OCI-LY7 (cell line): ENCODE measurements around the gene MCCC1. TPM values are rescaled to one million over a fixed set of nuclear protein-coding genes. Genes with fewer than 3 reads are reported as not detected.

ENCODE experiments used
- BruUV-seq: library from RNA; stranded (reverse); fragments of 400-500 nt; replicated peaks from 2 replicates; lab custom pipeline; 2021; lab: Mats Ljungman, UMichigan
- CTCF ChIA-PET: fragments of 300-600 bp; sonication (Branson Sonifier 250); formaldehyde crosslinking; loops from one replicate; lab custom pipeline; 2022; ENCODE audit warnings: antibody characterized with exemption; ENCODE audit not compliant: unreplicated experiment; lab: Charles Lee
- POLR2A ChIA-PET: fragments of 300-600 bp; sonication (Branson Sonifier 250); formaldehyde crosslinking; loops from one replicate; lab custom pipeline; 2022; ENCODE audit warnings: antibody characterized with exemption; lab: Charles Lee
- DNase-seq: peaks from one replicate; pipeline ENCODE4 v3.0.0-alpha.2; 2015; ENCODE audit warnings: low spot score
- H2AFZ ChIP-seq: fragments of 200-600 bp; sonication (generic), shearing (Covaris generic); 2 replicates; pipeline ENCODE4 v1.6.1; 2014; ENCODE audit warnings: mild to moderate bottlenecking, antibody characterized with exemption, low read length, moderate library complexity
- H3K27ac ChIP-seq: fragments of 200-600 bp; sonication (generic); 2 replicates; pipeline ENCODE4 v1.5.1; 2014; ENCODE audit warnings: mixed run types, low read depth, mild to moderate bottlenecking, moderate library complexity, low read length, inconsistent platforms; ENCODE audit not compliant: poor library complexity, severe bottlenecking
- H3K36me3 ChIP-seq: fragments of 200-600 bp; sonication (generic); 2 replicates; pipeline ENCODE4 v1.6.1; 2014; ENCODE audit warnings: mild to moderate bottlenecking, antibody characterized with exemption, low read length, moderate library complexity, mixed read lengths; ENCODE audit not compliant: insufficient read depth
- H3K4me1 ChIP-seq: fragments of 200-600 bp; sonication (generic); 2 replicates; pipeline ENCODE4 v1.5.1; 2014; ENCODE audit warnings: mild to moderate bottlenecking, low read length; ENCODE audit not compliant: insufficient read depth, poor library complexity, severe bottlenecking
- H3K4me2 ChIP-seq: fragments of 200-600 bp; sonication (generic); 2 replicates; pipeline ENCODE4 v1.6.1; 2014; ENCODE audit warnings: mild to moderate bottlenecking, low read length
- H3K4me3 ChIP-seq: fragments of 200-600 bp; sonication (generic); 2 replicates; pipeline ENCODE4 v1.5.1; 2014; ENCODE audit warnings: mild to moderate bottlenecking, low read depth, low read length; ENCODE audit not compliant: poor library complexity, severe bottlenecking
- H3K79me2 ChIP-seq: fragments of 200-600 bp; sonication (generic); 2 replicates; pipeline ENCODE4 v1.6.1; 2016; ENCODE audit warnings: low read depth, mild to moderate bottlenecking, low read length, moderate library complexity, mixed read lengths; ENCODE audit not compliant: insufficient read depth
- H3K9me2 ChIP-seq: fragments of 200-600 bp; sonication (generic); 2 replicates; pipeline ENCODE4 v1.6.1; 2016; ENCODE audit warnings: mild to moderate bottlenecking, low read length, mixed read lengths; ENCODE audit not compliant: insufficient read depth
- H3K9me3 ChIP-seq: fragments of 200-600 bp; sonication (generic); 2 replicates; pipeline ENCODE4 v1.6.1; 2014; ENCODE audit warnings: mild to moderate bottlenecking, mixed run types, low read length, mixed read lengths
- H4K20me1 ChIP-seq: fragments of 200-600 bp; sonication (generic); 2 replicates; pipeline ENCODE4 v1.6.1; 2014; ENCODE audit warnings: mild to moderate bottlenecking, antibody characterized with exemption, low read length, moderate library complexity, mixed read lengths; ENCODE audit not compliant: insufficient read depth
- EZH2phosphoT487 ChIP-seq: fragments of 200-600 bp; sonication (generic); IDR thresholded peaks from 2 replicates; pipeline ENCODE4 v1.6.1; 2018; ENCODE audit warnings: low read depth, borderline replicate concordance, mild to moderate bottlenecking, mixed run types, antibody characterized with exemption, low read length, moderate library complexity, mixed read lengths
- intact Hi-C: fragments of 100-400 bp; cut with micrococcal nuclease; formaldehyde crosslinking; loops from one replicate; pipeline ENCODE4 v1.10.0; 2022; ENCODE audit not compliant: unreplicated experiment
- total RNA-seq, 2 experiments: library from RNA; depleted of rRNA in 1 of 2; stranded (reverse); fragments of >200 nt in 1 of 2; shearing (Covaris generic) in 1 of 2; gene quantifications; 2 replicates each; pipeline ENCODE4 v1.2.3, GENCODE V29; 2014 to 2022
- TF ChIP-seq, protein P1 (sequence below): fragments of 200-600 bp; sonication (generic); conservative IDR thresholded peaks from 2 replicates; pipeline ENCODE4 v1.5.1; 2014; ENCODE audit warnings: mild to moderate bottlenecking, antibody characterized with exemption, low read length, moderate library complexity, mixed read lengths

The MCCC1 gene
- total RNA-seq, 2 experiments from 2014 or later, result 29.9 to 57.5 TPM

- H3K4me3 ChIP-seq, result no peak overlapping the region
- H4K20me1 ChIP-seq, result no peaks in the 10 kb centered on the region
- TF ChIP-seq, protein P1, sequence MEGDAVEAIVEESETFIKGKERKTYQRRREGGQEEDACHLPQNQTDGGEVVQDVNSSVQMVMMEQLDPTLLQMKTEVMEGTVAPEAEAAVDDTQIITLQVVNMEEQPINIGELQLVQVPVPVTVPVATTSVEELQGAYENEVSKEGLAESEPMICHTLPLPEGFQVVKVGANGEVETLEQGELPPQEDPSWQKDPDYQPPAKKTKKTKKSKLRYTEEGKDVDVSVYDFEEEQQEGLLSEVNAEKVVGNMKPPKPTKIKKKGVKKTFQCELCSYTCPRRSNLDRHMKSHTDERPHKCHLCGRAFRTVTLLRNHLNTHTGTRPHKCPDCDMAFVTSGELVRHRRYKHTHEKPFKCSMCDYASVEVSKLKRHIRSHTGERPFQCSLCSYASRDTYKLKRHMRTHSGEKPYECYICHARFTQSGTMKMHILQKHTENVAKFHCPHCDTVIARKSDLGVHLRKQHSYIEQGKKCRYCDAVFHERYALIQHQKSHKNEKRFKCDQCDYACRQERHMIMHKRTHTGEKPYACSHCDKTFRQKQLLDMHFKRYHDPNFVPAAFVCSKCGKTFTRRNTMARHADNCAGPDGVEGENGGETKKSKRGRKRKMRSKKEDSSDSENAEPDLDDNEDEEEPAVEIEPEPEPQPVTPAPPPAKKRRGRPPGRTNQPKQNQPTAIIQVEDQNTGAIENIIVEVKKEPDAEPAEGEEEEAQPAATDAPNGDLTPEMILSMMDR, result no peak
- TF ChIP-seq EZH2phosphoT487, result no peak
- BruUV-seq, result no TSS peak
- no peaks in the 10 kb centered on the region for H3K4me1 ChIP-seq
- no peaks in the 10 kb centered on the region for H3K9me3 ChIP-seq
- no peak overlapping the region for H3K27ac ChIP-seq
- no peak overlapping the region for H2AFZ ChIP-seq
- no peaks in the 10 kb centered on the region for H3K9me2 ChIP-seq
- H3K4me2 ChIP-seq, result no peak overlapping the region
- intact Hi-C loops, result no loop called here
- H3K79me2 ChIP-seq, result no peaks in the 10 kb centered on the region
- H3K36me3 ChIP-seq, result peaks cover 56% of the 10 kb centered on the region
- CTCF ChIA-PET, result no interaction called here
- DNase-seq, result no peak
- POLR2A ChIA-PET, result no interaction called here
Observed at GRCh38 chr3:183015185-183015584, 84.1 kb downstream of the MCCC1 start.

- Histone ChIP-seq H3K79me2 (no peaks in the 10 kb centered on the region), H3K27ac (no peak overlapping the region), H3K4me2 (no peak overlapping the region), H4K20me1 (no peaks in the 10 kb centered on the region), H2AFZ (no peak overlapping the region), H3K36me3 (peaks cover 42% of the 10 kb centered on the region), H3K9me3 (no peaks in the 10 kb centered on the region), H3K4me1 (no peaks in the 10 kb centered on the region), H3K9me2 (no peaks in the 10 kb centered on the region), H3K4me3 (no peak overlapping the region)
- BruUV-seq, result no TSS peak
- intact Hi-C loops, result no loop called here
- no peak for DNase-seq
- POLR2A ChIA-PET, result interaction anchor here (0.7 kb wide), 2 partner anchors 31 to 98 kb away, joined by 3 to 6 read pairs; no protein-coding TSS in a partner anchor
- TF ChIP-seq, protein P1, result no peak
- TF ChIP-seq EZH2phosphoT487, result no peak
- CTCF ChIA-PET, result no interaction called here
Observed at GRCh38 chr3:183013856-183014255, 85.4 kb downstream of the MCCC1 start.

- intact Hi-C loops, result no loop called here
- Histone ChIP-seq H3K9me3 (no peaks in the 10 kb centered on the region), H3K4me2 (no peak overlapping the region), H3K36me3 (peaks cover 37% of the 10 kb centered on the region), H4K20me1 (no peaks in the 10 kb centered on the region), H3K9me2 (no peaks in the 10 kb centered on the region), H2AFZ (no peak overlapping the region), H3K4me1 (no peaks in the 10 kb centered on the region), H3K79me2 (no peaks in the 10 kb centered on the region), H3K27ac (no peak overlapping the region), H3K4me3 (no peak overlapping the region)
- CTCF ChIA-PET, result no interaction called here
- DNase-seq, result no peak
- POLR2A ChIA-PET, result interaction anchor here (0.7 kb wide), 1 partner anchor 99 kb away, joined by 6 read pairs; no protein-coding TSS in a partner anchor
- BruUV-seq, result no TSS peak
- TF ChIP-seq, protein P1, result no peak
- no peak for TF ChIP-seq EZH2phosphoT487
Observed at GRCh38 chr3:183013074-183013473, 86.2 kb downstream of the MCCC1 start.
